ENCODE data around the gene VMAC.

GRCh38 chr19:5895409-5895808 is 9.3 kb upstream of the VMAC start:
- TF ChIP-seq CTCF (IDR thresholded peaks at IDR 0.05): no peak
- TF ChIP-seq USF2 (IDR thresholded peaks at IDR 0.05): no peak
- TF ChIP-seq REST (IDR thresholded peaks at IDR 0.05): no peak
- no peak for TF ChIP-seq CBX2 (IDR thresholded peaks at IDR 0.05; ENCODE audit: borderline replicate concordance, low read depth)
- no peak for TF ChIP-seq JUNB (IDR thresholded peaks at IDR 0.05)
- no peak for TF ChIP-seq GATA3 (IDR thresholded peaks at IDR 0.05; ENCODE audit: borderline replicate concordance)
- TF ChIP-seq NR3C1 (IDR thresholded peaks at IDR 0.05): no peak
- no peak for TF ChIP-seq RFX5 (IDR thresholded peaks at IDR 0.05)
- TF ChIP-seq HDAC2 (IDR thresholded peaks at IDR 0.05): no peak
- TF ChIP-seq PBX3 (IDR thresholded peaks at IDR 0.05): no peak
- no peak for TF ChIP-seq EP300 (IDR thresholded peaks at IDR 0.05)
- no peak for TF ChIP-seq CEBPB (IDR thresholded peaks at IDR 0.05)
- TF ChIP-seq SMC3 (IDR thresholded peaks at IDR 0.05): no peak
